ENCODE results near the gene BPIFB4.

BPIFB4 gene

DNA sequence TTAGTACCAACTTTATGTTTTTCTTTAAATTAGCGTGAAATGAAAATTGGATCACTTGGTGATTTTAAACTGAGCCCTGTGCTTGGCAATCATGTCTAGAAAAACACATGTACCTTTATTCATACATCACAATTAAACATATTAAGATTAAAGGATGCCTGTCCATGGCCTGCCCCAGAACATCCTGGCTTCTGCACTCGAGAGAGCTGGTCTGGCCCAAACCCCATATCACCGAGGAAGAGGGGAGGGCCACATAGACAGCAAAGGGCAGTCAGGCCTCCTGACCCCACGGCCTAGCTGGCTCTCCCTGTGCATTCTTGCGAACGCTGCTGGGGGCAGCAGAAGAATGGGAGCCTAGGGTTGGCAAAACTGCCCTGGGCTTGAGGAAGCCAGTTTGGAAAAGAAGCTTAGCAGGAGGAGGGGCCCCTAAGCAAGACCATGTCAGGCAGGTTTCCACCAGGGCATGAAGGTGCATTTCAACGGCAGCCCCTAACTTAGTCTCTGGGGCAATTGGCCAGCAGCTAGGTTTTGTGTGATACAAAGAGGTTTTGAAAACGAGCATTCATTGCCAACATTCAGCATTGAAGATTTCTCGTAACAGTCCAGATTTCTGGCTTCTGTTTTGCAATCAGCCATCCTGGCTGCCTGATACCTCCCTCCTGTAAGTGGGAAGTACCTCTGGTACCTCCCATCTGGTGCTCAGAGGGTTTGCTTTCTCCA, 17.2 kb upstream of the BPIFB4 start:
- DNase-seq: no peak

- no peak for DNase-seq
Measured at GRCh38 chr20:33062825-33063149, 16.7 kb upstream of the BPIFB4 start.

DNA sequence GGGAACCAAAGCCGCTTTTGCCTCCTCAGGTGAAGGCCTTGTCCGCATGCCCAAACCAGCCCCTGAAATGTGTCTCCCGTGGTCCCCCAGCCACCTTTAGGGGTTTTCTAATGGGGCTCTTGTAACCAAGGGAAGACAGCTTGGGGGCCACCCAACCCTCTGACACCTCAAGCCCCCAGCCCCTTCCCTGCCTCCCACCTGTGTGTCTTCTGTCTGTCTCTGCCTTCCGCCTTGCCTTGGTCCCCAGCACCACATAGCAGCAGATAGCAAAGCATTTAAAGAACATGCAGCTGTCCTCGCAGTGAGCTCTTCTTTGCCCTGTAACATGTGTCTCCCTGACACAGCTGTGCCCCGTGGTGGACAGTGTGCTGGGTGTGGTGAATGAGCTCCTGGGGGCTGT, 16.2 kb upstream of the BPIFB4 start:
- DNase-seq: no peak

GRCh38 chr20:33064572-33065287, 14.7 kb upstream of the BPIFB4 start:
- DNase-seq: no peak

GRCh38 chr20:33065785-33066184, 13.7 kb upstream of the BPIFB4 start:
- DNase-seq: no peak

DNA sequence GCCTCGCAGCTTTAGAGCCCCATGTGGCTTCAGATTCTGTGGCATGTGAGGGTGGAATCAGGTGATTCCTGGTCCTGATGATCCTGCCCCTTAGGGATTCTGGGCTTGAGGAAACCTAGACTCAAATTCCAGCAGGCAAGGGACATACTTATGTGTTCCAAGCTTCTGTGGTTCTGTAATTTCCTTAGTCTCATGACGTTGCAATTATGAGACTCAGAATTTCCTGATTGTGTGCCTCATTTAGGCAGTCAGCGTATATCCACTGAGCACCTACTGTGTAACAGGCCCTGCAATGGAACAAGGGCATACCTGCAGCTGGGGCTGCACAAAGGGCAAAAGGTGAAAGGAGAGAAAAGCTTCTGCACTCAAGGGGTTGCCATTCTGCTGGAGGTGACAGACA, 11.6 kb upstream of the BPIFB4 start:
- DNase-seq: no peak

DNA sequence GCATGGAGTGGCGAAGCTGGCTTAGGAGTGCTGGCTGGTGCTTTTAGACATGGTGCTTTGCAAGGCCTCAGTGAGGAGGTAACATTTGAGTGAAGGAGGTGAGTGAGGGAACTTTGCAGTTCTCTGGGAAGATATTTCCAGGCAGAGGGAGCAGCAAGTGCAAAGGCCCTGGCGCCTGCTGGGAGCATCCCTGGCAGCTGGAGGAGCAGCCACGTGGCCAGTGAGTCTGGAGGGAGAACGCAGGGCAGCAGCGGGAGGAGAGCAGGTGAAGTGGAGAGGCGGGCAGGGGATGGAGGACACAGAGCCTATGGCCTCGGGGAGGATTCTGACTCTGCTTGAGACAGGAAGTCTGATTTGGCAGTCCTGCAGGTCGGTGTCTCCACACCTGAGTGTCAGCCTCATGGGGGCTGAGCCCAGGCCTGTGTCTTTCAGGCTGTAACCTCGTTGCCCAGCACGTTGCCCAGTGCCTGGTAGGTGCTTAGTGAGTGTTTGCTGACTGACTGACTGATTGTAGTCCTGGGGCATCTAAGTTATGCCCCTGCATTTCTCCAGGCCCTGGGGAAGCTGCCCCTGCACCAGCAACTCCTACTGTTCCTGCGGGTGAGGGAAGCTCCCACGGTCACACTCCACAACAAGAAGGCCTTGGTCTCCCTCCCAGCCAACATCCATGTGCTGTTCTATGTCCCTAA, 11.0 kb upstream of the BPIFB4 start:
- DNase-seq: no peak

- DNase-seq: no peak
Measured at GRCh38 chr20:33069673-33070072, 9.8 kb upstream of the BPIFB4 start.

DNA sequence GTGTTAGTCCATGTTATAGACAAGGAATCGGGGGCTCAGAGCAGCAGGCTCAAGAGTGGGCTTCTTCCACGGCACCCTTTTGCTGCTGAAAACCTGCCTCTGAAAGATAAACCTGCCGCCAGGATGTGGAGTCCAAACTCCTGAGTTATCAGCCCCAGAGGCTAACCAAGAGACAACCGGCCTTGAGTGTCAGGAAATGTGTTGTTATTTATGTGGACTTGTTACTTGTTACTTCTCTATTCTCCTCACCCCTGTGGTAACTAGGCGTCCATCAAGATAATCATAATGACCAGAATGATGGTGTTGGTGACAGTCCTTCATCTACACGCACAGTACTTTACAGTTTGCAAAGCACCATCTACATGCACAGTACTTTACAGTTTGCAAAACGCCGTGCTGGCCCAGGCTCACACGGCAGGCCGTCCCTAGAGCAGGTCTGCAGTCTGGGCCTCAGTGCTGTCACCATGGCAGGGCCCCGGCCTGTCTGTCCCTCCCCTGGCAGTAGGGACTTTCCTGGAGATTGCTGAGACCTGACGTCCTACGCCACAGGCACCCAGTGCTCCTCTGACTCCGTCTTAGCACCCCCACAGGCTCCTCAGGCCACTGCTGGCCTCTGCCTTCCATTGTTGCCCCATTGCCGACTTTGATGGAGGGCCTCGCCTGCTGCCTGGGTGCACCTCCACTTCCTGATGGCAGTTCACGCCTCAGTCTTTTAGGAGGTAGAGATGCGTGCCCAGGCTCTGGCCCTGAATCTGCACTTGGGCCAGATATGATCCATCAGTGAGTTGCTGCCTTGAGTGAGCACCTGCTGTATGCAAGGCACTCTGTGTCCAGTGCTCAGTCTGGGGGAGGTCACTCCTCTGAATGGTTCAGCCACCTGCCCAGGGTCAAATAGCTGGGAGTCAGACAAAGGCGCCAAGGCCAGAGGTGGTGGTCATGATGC, 9.1 kb upstream of the BPIFB4 start:
- no peak for DNase-seq

DNA sequence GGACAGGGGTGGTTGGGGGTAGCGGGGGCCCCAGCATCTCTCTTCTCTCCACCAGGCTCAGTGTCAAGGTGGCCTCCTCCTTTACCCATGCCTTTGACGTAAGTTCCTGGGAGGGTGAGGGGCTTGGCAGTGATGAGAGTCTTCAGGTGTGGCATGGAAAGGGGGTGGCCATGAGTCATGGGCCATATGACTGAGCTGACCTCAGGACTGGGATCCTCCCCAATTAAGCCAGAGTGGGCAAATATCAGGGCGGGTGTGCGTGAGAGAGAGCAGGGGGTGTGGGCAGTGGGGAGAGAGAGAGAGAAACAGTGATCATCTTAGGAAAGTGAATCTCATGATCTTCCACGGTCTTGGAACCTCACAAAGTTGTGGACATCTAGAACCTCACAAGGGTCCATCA, 8.2 kb upstream of the BPIFB4 start:
- DNase-seq: no peak

- DNase-seq: no peak
Measured at GRCh38 chr20:33072362-33072761, 7.1 kb upstream of the BPIFB4 start.

DNA sequence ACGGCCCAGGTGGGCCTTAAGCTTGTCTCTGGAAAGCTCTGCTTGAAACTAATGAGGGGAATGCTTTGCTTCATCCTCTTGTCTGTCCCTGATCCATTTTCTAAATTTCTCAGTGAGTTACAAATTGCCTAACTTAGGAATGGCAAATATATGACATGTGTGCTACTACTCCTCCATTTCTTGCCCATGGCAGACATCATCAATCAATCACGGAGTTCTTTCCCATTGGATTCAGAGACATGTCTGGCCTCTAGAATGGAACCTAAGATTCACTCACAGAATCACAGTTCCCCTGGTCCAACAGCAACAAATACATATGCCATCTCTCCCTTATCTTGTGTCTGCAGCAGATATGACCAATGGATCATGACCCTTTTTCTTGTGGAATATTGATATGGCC, 6.6 kb upstream of the BPIFB4 start:
- DNase-seq: no peak

GRCh38 chr20:33074675-33075074, 4.8 kb upstream of the BPIFB4 start:
- no peak for DNase-seq

DNA sequence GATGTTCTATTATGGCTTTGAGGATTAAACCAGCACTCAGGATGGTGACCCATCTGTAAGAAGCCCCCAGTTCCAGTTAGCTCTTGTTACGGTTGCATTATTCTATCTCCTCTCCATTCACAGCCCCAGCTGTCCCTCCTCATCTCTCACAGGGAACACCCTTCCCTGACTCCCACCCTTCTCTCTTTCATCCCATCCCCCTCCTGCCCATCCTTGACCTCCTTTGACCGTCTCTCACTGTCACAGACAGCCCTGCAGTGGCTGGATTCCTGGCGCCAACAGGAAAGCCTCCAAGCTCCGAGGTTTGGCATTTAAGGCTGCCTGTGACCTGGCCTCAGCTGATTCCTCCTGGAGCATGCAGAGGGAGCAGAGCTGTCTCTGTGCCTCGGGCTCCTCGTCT, 4.2 kb upstream of the BPIFB4 start:
- DNase-seq: no peak

GRCh38 chr20:33076662-33077372, 2.6 kb upstream of the BPIFB4 start:
- no peak for DNase-seq

DNA sequence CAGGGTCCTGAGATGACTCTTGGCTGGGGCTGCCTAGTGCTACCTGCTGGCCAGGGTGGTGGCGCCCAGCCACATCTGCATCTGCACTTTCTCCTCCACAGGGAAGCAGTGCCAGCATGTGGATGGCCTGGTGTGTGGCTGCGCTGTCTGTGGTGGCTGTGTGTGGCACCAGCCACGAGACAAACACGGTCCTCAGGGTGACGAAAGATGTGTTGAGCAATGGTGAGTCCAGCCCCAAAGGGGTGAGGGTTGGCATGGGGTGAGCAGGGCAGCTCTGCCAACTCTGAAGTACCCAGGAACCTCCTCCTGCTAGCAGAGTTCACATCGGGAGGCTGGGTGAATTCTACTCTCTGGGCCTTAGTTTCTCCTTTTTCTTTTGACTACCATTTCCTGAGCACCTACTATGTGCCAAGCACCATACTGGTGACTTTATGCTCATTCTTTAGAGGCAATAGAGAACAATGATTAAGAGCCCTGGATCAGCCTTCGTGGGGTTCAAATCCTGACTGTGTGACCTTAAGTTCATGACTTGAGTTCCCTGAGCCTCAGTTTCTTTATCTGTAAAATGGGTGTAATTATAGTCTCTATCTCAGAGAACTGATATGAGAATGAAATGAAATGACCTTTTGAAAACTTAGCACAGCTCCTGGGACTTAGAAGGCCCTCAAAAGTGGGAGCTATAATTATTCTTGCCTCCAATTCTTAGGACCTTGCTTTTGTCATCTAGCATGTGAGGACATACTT, 2.1 kb downstream of the BPIFB4 start:
- DNase-seq: no peak

DNA sequence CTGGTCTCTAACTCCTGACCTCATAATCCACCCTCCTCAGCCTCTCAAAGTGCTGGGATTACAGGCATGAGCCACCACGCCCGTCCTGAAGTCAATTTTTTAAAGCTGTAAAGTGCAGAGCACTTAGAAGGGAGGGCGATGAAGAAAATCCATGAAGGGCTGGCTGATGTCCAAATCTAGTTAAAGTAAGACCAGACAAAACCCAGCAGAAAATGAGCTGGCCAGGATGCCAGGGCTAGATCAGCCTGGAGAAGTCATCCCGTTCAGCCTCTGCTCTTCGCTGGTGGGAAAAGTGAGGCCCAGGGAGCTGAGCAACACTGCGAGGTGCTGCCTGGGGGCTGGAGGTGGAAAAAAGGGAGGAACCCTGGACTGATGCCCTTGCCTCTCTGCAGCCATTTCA, 3.1 kb downstream of the BPIFB4 start:
- no peak for DNase-seq

DNA sequence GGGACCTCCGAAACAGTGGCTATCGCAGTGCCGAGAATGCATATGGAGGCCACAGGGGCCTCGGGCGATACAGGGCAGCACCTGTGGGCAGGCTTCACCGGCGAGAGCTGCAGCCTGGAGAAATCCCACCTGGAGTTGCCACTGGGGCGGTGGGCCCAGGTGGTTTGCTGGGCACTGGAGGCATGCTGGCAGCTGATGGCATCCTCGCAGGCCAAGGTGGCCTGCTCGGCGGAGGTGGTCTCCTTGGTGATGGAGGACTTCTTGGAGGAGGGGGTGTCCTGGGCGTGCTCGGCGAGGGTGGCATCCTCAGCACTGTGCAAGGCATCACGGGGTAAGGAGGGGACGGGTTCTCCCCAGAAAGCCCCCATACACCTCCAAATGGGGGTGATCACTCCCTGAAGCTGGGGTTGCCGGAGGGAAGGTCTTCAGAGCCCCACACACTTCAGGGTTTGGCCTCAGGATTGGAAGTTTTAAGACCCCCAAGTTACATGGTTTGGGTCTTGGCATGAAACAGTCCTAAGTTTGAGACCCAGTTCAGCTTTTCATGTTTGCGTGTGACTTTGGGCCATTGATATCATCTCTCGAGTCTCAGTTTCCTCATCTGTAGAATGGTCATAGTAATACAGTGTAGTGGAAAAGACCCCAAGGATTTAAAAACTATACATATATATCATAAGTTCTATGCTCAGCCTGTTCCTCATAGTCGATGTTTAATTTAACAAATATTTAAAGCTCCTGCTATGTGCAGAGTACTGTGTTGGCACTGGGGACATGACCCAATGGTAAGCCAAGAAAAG, 4.3 kb downstream of the BPIFB4 start:
- DNase-seq: no peak

- DNase-seq: no peak
Measured at GRCh38 chr20:33084722-33085121, 5.3 kb downstream of the BPIFB4 start.

DNA sequence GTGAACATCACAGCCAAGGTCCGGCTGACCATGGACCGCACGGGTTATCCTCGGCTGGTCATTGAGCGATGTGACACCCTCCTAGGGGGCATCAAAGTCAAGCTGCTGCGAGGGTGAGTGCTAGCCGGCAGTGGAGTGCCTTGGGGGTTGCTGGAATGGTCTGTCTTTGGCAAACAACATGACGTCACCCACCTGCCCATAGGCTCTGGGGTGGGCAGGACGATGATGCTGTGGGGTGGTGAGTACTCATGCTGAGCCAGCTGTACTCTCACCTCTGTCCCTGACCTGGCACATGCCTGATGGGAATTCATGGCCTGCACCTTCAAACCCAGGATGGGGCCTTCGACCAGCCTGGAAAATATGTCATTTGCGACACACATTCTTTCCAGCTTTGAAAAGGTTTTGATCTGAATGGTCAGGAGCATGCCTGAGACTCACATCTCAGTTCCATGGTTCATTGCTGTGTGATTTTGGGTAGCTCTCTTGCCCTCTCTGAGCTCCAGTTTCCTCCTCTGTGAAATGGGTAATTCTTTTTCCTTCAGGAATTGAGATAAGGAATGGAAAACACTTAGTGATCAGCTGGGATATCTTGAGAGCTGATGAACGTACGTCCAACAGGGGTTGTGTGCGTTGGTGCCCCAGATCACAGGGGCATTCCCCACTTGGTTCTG, 6.7 kb downstream of the BPIFB4 start:
- DNase-seq: no peak
